ENCODE results near the gene BTBD19.
"Not testable (repeated sequence)": the region's sequence is repeated elsewhere in the genome, so short reads cannot be mapped to it uniquely, and the experiment has no call there.

Gene BTBD19

DNA sequence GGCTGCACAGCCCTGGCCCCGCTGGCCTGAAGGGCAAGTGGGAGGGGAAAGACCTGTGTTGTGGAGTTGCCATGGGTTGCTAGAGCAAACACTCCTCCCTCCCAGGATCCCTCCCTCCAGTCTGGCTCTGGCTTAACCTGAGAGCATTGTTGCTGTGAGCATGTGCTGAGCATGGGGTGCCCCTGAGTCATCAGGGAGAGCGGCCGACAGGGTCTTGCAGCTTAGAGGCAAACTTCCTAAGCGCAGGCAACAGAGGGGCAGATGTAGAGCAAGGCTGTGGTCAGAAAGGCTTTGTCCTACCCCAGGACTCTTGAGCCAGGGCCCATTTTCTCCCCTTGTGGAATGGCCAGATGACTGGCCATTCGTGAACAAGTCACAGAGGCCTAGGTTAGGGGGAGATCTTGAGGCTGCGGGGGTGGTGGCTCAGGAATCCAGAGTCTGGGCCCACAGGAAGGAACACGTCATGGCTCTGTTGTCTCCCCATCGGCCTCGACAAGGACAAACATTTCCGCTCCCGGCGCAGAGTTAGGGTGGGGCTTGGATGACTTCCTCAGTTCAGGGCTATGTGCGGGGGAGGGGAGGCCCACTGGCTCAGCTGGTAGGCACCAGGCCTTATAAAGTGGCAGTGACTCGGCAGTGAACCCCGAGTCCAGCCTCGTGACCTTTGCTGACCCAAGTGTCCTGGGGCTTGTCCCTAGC lies 810 bp upstream of the BTBD19 start:
- in situ Hi-C loops (cut with MboI; ENCODE audit: low sequenced_read_pairs), result no loop called here

DNA sequence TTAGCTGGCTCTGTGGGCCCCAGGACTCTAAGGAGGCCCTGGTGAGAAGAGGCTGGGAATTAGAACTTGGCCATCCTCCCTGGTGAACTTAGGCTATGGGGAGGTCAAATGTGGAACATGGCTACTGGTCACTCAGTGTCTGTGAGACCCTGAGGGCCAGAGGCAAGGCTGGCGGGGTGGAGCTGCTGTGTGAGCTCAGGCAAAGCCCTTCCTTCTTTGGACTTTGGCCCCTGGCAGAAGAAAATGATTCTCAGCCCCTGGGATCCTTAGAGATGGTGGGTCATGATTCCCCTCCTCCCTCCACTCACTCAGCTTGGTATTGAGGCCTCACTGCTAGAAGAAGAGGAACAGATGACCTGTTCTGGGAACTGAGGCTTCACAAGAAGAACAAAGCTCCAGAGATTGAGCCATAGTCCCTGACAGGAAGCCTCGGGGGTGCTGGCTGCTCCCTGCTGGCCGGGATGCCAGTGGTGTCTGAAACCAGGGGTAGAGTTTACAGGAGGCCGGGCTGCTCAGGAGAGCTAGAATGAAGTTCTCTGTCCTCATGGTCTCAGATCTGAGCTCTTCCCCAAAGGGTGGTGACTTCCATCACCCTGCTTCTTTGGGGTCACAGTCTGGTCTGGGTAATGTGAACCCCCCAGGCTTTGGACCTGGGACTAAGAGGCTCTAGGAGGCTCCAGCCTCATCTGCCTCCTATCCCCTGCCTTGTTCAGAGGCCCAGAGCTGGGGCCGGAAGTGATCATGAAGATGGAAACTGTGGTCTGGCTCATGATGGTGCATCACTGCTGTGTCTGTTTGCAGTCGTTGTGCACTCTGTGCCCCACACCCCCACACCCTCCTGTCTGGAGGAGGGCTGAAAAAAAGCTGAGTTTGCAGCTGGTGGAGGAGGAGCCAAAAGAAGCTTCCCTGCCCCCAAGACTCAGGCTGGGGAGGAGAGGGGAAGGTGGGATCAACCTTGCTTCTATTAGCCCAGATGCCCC lies 905 bp downstream of the BTBD19 start:
- in situ Hi-C loops (cut with MboI; ENCODE audit: low sequenced_read_pairs), result no loop called here

DNA sequence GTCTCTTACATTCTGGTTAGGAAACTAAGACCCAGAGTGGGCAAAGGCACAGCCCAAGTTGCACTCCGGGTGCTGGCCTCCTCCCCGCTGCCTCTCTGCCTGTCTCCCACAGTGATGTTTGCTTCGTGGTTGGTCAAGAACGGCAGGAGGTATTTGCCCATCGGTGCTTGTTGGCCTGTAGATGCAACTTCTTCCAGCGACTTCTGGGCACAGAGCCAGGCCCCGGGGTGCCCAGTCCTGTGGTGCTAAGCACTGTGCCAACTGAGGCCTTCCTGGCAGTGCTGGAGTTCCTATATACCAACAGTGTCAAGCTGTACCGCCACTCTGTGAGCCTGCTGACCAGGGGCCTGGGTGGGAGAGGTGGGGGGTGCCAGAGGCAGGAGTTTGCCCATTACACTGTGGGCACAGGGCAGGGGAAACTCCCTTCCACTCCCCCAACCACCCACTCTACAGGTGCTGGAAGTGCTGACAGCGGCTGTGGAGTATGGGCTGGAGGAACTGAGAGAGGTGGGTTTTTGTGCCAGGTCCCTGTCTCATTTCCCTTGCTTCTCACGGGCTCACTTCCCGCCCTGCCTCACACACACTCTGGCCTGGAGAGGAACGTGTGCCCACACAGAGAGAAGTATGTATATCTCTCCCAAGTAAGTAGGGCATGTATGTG lies 1.9 kb downstream of the BTBD19 start:
- in situ Hi-C loops (cut with MboI; ENCODE audit: low sequenced_read_pairs), result loop anchor here (10.0 kb wide), 1 partner anchor 685 kb away; the partner anchor contains the start of gene TESK2

DNA sequence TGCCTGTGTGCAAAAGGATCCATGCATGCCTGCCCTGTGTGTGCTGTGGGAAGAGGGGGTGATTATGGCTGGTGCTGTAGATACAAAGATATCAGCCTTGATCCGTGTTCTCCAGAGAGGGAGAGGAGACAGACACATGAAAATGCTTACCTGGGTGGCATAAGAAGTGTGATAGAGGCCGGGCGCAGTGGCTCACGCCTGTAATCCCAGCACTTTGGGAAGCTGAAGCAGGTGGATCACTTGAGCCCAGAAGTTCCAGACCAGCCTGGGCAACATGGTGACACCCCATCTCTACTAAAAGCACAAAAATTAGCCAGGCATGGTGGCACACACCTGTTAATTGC lies 2.4 kb downstream of the BTBD19 start:
- in situ Hi-C loops (cut with MboI; ENCODE audit: low sequenced_read_pairs), result loop anchor here (10.0 kb wide), 1 partner anchor 684 kb away; the partner anchor contains the start of gene TESK2

DNA sequence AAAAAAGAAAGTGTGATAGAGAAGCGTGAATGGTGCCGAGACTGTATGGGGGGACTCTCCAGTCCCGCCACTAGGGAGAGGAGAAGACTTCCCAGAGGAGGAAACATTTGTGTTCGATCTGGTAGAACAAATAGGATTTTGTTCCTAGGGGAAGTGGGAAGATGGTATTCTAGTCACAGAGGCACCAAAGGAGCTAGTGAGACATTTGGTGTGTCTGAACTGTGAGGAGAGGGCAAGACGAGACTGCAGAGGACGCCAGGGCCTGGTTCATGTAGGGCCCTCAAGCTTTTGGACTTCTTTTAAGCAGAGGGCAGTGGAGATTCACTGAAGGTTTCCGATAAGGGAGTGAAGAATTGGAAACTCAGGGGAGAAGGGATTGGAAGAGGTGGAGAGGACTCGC lies 2.9 kb downstream of the BTBD19 start:
- in situ Hi-C loops (cut with MboI; ENCODE audit: low sequenced_read_pairs), result loop anchor here (10.0 kb wide), 1 partner anchor 684 kb away; the partner anchor contains the start of gene TESK2

DNA sequence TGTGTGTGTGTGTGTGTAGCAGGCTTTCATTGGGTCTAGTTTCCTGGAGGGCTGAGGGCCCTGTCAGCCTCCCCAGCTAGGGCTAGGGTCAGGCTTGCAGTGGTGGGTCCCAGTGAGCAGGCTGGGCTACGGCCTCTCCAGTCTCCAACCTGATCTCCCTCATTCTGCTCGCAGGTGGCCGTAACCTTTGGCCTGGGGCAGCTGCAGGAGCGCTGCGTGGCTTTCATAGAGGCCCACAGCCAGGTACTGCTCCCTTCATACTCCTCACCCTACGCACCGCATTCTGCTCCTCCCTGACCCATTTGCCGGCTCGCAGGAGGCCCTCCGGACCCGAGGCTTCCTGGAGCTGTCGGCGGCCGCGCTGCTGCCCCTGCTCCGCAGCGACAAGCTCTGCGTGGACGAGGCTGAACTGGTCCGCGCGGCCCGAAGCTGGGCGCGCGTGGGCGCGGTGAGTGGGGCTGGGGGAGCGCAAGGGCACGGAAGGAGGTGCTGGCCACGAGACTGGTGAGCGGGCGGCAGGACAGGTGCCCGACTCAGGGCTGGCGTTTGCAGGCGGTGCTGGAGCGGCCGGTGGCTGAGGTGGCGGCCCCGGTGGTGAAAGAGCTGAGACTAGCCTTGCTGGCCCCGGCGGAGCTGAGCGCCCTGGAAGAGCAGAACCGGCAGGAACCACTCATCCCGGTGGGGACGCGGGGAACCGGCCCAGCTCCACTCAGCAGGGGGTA lies 4.7 kb downstream of the BTBD19 start:
- in situ Hi-C loops (cut with MboI; ENCODE audit: low sequenced_read_pairs), result loop anchor here (10.0 kb wide), 1 partner anchor 682 kb away; the partner anchor contains the start of gene TESK2

DNA sequence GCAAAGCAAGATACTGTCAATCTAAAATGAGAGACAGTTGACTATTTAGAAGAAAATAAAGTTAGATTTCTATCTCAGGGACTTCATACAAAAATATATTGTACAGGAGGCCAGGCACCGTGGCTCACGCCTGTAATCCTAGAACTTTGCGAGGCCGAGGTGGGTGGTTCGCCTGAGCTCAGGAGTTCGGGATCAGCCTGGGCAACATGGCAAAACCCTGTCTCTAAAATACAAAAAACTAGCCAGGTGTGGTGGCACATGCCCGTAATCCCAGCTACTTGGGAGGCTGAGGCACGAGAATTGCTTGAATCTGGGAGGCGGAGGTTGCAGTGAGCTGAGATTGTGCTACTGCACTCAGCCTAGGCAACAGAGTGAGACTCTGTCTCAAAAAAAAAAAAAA lies 7.6 kb downstream of the BTBD19 start:
- in situ Hi-C loops (cut with MboI; ENCODE audit: low sequenced_read_pairs), result loop anchor here (10.0 kb wide), 1 partner anchor 679 kb away; the partner anchor contains the start of gene TESK2

DNA sequence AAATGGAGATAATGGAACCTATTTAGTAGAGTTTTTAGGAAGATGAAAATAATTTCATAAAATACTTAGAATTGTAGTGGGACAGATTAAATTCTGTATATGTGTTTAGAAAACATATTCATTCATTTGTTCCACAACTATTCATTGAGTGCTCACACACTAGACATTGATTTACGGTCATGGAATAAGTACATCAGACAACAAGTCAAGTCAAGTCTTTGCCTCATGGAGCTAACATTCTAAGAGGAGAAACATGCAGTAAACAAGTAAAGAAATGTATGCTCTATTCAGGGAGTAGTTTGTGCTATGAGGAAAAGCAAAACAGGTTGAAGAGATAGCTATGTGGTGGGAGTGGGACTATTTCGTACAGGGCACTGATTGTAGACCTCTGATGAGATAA lies 9.0 kb downstream of the BTBD19 start:
- in situ Hi-C loops (cut with MboI; ENCODE audit: low sequenced_read_pairs), result loop anchor here (10.0 kb wide), 1 partner anchor 677 kb away; the partner anchor contains the start of gene TESK2

DNA sequence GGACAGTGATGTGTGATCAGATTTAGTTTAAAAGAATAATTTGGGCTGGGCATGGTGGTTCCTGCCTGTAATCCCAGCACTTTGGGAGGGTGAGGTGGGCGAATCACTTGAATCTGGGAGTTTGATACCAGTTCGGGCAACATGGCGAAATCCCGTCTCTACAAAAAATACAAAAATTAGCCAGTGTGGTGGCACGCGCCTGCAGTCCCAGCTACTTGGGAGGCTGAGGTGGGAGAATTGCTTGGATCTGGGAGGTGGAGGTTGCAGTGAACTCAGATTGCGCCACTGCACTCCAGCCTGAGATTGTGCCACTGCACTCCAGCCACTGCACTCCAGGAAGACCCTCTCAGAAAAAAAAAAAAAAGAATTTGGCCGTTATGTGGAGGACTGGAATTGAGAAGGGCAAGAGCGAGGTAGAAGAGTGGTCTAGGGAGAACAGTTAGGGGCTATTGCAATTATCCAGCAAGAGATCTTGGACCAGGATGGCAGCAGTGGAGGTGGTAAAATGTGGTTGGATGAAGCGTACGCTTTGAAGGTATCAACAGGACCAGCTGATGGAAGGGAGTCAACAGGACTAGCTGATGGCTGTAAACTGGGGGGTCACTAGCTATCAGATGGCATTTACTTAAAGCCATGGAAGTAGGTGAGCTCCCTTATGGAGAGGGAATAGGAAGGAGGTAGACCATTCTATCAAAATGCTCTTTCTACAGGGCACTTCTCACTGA lies 9.6 kb downstream of the BTBD19 start:
- in situ Hi-C loops (cut with MboI; ENCODE audit: low sequenced_read_pairs), result loop anchor here (10.0 kb wide), 1 partner anchor 677 kb away; the partner anchor contains the start of gene TESK2

DNA sequence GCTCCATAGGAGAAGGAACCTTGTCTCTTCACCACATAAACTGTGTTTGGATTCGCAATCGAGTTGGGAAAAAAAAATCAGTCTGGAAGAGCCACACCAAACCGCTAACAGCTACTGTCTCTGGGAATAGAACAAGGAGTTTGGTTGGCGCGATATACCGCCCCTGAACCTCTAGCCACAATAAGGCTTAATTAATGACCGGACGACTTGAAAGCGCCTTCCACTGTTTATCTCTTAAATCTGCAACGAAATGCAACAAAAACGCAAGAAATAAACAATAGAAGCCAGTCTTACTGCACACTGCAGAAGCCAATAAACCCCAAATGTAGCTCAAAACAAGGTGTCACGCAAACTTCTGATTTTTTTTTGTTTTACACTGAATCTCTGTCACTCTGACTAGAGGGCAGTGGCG lies 10.9 kb downstream of the BTBD19 start:
- in situ Hi-C loops (cut with MboI; ENCODE audit: low sequenced_read_pairs), result loop anchor here (10.0 kb wide), 1 partner anchor 676 kb away; the partner anchor contains the start of gene TESK2

DNA sequence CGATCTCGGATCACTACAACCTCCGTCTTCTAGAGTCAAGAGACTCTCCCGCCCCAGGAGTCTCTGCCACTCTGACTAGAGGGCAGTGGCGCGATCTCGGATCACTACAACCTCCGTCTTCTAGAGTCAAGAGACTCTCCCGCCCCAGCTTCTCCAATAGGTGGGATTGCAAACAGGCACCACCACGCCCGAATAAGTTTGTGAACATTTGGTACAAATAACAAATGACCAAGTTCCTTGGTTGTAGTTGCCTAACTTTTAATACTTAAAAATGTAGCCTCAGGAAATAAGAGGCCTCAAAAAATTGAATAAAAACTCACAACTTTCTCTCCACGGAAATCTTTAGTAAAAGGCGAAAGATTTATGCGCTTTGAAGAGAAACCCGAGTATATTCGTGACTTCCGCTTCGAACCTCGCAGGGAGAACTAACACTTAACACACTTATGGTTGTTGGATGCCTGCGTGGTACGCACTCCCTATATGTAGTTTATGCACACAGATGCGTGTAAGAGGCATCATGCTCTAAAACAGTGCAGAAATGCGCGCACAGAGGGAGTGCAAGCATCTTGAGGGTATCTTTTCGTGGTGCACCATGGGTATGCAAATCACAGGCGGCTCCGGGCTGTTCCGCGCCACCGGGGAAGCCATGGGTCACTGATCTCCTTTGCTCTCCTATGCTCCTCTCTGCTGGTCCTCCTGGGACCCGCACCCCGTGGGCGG lies 11.4 kb downstream of the BTBD19 start:
- in situ Hi-C loops (cut with MboI; ENCODE audit: low sequenced_read_pairs), result loop anchor here (10.0 kb wide), 1 partner anchor 675 kb away; the partner anchor contains the start of gene TESK2

DNA sequence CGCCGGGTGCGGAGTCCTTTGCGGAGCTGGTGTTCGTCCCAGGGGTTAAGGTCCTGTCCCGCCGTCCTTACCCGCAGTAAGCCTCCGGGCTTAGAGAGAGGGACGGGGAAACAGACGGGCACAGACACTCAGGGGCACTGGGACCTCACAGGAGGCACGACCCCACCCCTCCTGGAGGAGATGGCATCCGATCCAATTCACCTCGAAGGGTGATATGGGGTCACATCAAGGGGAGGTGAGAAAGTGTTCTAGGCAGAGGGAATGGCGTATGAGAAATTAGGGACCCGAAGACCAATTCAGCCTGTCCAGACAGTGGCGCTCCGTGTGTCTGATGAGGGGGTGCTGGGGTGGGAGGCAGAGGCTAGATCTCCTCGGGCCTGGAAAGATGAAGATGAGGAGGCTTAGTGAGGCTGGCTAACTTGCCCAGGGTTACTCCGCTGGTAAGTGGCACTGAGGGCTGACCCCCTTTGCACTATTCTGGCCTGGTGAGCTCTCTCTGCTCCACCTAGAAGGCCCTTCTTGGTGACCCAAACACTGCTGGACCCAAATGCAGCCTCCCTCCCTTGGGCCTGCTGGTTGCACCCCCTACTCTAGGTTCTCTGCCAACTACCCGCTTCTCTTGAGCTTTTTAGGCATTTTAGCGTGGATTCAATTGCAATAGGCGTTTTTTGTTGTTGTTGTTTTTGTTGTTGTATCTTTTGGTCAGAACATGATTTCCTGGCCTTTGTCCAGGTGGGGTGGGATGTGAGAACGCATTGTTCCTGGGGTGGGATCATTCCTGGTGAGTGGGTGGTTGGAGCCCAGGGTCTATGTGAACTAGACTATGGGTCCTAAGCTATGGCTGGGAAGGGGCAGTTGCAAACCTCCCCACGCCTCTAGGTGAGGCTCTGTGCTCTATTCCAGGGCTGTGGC lies 12.3 kb downstream of the BTBD19 start:
- in situ Hi-C loops (cut with MboI; ENCODE audit: low sequenced_read_pairs), result no loop called here

DNA sequence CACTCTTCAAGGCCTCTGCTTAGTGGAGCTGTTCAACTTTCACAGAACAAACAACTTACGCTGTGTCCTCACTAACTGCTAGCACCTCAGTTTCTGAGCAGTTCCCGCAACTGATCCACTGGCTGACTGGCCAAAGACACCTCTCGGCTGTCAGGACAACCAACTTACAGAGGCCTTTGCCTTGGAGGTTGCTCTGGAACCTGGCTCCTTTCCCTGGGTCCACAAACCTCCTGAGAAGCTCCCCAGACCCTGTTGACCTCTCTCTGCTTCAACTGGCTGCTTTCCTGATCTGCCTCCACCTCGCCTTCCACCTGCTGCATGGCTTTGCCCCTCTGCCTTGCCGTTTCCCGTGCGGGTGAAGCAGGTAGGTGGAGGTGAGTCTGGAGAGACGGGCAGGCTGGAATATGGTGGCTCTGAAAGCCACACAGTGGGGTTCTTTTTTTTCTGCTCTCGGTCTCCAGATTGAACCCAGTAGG lies 13.0 kb downstream of the BTBD19 start:
- in situ Hi-C loops (cut with MboI; ENCODE audit: low sequenced_read_pairs), result no loop called here

DNA sequence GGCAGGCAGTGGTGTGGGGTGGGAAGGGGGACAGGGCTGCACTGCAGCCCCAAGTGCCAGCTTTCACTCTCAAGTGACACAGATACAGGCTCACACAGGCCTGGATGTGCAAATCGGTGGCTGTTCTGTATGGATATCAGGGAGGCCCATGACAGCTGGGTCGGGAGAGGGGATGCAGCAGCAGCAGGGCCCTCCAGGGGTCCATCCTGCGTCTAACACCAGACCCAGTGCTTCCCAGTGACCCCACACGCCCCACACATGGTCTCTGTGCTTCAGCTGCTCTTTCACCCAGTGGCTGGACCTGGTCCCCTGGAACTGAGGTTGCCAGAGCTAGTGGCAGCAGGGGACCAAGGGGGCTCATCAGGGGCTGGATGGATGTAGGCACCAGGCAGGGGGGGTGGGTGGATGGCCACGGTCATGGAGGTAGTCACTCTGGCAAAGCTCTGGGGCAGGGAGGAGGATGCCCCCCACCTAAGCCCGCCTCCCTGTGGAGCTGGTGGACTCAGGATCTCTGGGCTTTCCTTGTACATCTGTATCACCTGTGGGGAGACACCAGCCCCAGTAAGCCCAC lies 13.9 kb downstream of the BTBD19 start:
- in situ Hi-C loops (cut with MboI; ENCODE audit: low sequenced_read_pairs), result no loop called here

DNA sequence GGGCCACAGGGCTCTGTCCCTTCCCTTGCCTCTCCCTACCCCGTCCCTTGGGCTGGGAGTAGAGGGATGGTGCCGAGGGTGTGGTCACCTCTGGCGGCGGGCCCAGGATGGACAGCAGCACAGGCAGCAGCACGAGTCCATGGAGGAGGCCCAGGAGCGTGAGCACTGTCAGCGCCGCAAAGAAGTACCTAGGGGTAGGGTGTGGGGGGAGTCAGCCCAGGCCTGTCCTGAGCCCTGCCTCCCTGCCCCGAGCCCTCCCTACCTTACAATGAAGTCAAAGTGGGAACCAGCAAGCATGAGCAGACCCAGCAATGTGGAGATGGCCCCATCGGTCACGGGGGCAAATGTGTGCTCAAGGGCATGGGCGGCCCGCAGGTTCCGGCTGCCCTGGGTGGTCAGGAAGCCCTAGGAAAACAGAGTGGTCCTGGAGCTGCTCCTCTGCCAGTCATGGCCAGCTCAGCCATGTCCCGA lies 14.7 kb downstream of the BTBD19 start:
- in situ Hi-C loops (cut with MboI; ENCODE audit: low sequenced_read_pairs), result no loop called here

DNA sequence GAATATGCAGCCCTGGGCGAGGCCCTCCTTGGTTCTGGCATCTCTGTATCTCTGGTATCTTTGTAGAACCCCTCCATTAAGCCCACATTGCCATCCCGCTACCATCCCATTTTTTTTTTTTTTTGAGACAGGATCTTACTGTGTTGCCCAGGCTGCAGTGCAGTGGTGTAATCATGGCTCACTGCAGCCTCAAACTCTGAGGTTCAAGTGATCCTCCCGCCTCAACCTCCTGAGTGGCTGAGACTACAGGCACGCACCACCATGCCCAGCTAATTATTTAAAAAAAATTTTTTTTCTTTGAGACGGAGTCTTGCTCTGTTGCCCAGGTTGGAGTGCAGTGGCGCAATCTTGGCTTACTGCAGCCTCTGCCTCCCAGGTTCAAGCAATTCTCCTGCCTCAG lies 16.1 kb downstream of the BTBD19 start:
- in situ Hi-C loops (cut with MboI; ENCODE audit: low sequenced_read_pairs), result not testable (repeated sequence)

All from HL-60/S4 (cell line).